ENCODE data around the gene RNF148.

RNF148 gene

GRCh38 chr7:122710916-122711315 is 8.2 kb upstream of the RNF148 start:
- Histone ChIP-seq H2AFZ (no peak overlapping the region), H3K79me2 (no peaks in the 10 kb centered on the region), H3K4me3 (ENCODE audit: low read depth, low read length) (no peak overlapping the region), H3K27me3 (ENCODE audit: control insufficient read depth, insufficient read depth, low read length) (no peaks in the 10 kb centered on the region), H3K36me3 (ENCODE audit: control insufficient read depth, insufficient read depth, low read length) (no peaks in the 10 kb centered on the region), H3K9ac (no peak overlapping the region), H3K4me2 (ENCODE audit: low read length) (no peak overlapping the region), H3K9me3 (ENCODE audit: control insufficient read depth, low read length) (no peaks in the 10 kb centered on the region), H3K27ac (no peak overlapping the region), H3K4me1 (no peaks in the 10 kb centered on the region)
- TF ChIP-seq, protein P1, sequence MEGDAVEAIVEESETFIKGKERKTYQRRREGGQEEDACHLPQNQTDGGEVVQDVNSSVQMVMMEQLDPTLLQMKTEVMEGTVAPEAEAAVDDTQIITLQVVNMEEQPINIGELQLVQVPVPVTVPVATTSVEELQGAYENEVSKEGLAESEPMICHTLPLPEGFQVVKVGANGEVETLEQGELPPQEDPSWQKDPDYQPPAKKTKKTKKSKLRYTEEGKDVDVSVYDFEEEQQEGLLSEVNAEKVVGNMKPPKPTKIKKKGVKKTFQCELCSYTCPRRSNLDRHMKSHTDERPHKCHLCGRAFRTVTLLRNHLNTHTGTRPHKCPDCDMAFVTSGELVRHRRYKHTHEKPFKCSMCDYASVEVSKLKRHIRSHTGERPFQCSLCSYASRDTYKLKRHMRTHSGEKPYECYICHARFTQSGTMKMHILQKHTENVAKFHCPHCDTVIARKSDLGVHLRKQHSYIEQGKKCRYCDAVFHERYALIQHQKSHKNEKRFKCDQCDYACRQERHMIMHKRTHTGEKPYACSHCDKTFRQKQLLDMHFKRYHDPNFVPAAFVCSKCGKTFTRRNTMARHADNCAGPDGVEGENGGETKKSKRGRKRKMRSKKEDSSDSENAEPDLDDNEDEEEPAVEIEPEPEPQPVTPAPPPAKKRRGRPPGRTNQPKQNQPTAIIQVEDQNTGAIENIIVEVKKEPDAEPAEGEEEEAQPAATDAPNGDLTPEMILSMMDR (IDR thresholded peaks at IDR 0.05): no peak

DNA sequence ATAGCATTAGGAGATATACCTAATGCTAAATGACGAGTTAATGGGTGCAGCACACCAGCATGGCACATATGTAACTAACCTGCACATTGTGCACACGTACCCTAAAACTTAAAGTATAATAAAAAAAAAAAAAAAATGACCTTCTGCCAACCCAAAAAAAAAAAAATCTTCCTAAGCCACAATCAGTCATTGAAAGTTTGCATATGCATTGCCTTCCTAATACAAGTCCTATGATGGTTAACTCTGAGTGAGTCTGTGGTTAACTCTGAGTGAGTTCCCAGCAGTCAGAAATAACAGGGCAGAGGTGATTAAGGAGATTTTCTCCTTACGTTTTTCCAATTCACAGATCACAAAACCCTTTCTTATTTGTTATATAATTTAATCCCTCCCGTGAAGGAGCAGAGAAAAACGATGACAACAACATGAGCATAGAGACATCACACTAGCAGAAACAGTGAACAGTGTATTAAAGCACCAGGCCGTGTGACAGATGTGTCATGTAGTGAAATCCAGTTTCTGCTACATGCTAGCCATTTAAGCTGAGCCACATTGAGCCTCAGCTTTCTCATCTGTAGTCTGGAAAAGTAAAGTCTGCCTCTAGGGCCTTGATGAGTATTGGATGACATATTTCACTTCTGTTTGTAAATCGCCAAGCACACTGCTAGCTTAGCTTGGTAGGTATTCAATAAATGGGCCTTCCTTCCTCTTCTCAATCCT is 7.4 kb upstream of the RNF148 start:
- no peaks in the 10 kb centered on the region for H3K9me3 ChIP-seq (ENCODE audit: control insufficient read depth, low read length)
- H3K4me1 ChIP-seq: no peaks in the 10 kb centered on the region
- no peaks in the 10 kb centered on the region for H3K27me3 ChIP-seq (ENCODE audit: control insufficient read depth, insufficient read depth, low read length)
- TF ChIP-seq, protein P1 (IDR thresholded peaks at IDR 0.05): no peak
- H3K27ac ChIP-seq: no peak overlapping the region
- no peak overlapping the region for H2AFZ ChIP-seq
- no peak overlapping the region for H3K9ac ChIP-seq
- H3K4me3 ChIP-seq (ENCODE audit: low read depth, low read length): no peak overlapping the region
- no peak overlapping the region for H3K4me2 ChIP-seq (ENCODE audit: low read length)
- no peaks in the 10 kb centered on the region for H3K36me3 ChIP-seq (ENCODE audit: control insufficient read depth, insufficient read depth, low read length)
- no peaks in the 10 kb centered on the region for H3K79me2 ChIP-seq

GRCh38 chr7:122706836-122707235 is 4.1 kb upstream of the RNF148 start:
- no peak overlapping the region for H3K9ac ChIP-seq
- H3K36me3 ChIP-seq (ENCODE audit: control insufficient read depth, insufficient read depth, low read length): no peaks in the 10 kb centered on the region
- no peak overlapping the region for H3K4me3 ChIP-seq (ENCODE audit: low read depth, low read length)
- no peaks in the 10 kb centered on the region for H3K79me2 ChIP-seq
- TF ChIP-seq, protein P1 (IDR thresholded peaks at IDR 0.05): no peak
- no peaks in the 10 kb centered on the region for H3K4me1 ChIP-seq
- H3K27me3 ChIP-seq (ENCODE audit: control insufficient read depth, insufficient read depth, low read length): no peaks in the 10 kb centered on the region
- no peak overlapping the region for H3K4me2 ChIP-seq (ENCODE audit: low read length)
- H2AFZ ChIP-seq: no peak overlapping the region
- H3K9me3 ChIP-seq (ENCODE audit: control insufficient read depth, low read length): no peaks in the 10 kb centered on the region
- no peak overlapping the region for H3K27ac ChIP-seq

DNA sequence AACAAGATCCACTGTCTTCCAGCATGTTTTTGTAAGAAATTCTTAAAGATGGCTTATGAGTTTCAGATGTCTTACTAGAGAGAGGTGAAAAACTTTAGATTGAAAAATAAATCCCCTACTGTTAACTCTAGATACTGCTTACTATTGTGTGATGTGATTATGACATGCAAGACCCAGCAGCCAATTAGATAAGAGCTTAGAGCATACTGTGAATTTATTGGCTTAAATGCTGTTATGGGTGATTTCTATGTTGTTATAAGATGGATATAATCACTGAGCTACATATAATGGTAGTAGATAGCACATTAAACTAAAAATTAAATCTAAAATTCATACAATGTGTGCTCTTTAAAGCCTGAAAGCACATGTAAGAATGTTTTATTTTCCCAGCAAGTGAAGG is 3.7 kb downstream of the RNF148 start, which contains the start of gene RNF133:
Gene RNF133 (minus strand): TSS at position 101 of the 400 bp plus-strand sequence. CDS start 199 bp downstream, outside the sequence.
- H3K4me2 ChIP-seq (ENCODE audit: low read length): no peak within 1 kb of the TSS
- no peak within 1 kb of the TSS for H3K9ac ChIP-seq
- H2AFZ ChIP-seq: no peak within 1 kb of the TSS
- H3K27me3 ChIP-seq (ENCODE audit: control insufficient read depth, insufficient read depth, low read length): no peaks in the 10 kb centered on the region
- H3K27ac ChIP-seq: no peak within 1 kb of the TSS
- no peaks in the 10 kb centered on the region for H3K9me3 ChIP-seq (ENCODE audit: control insufficient read depth, low read length)
- no peaks in the 10 kb centered on the region for H3K4me1 ChIP-seq
- no peaks in the 10 kb centered on the region for H3K79me2 ChIP-seq
- TF ChIP-seq, protein P1 (IDR thresholded peaks at IDR 0.05): no peak
- no peak within 1 kb of the TSS for H3K4me3 ChIP-seq (ENCODE audit: low read depth, low read length)
- H3K36me3 ChIP-seq (ENCODE audit: control insufficient read depth, insufficient read depth, low read length): no peaks in the 10 kb centered on the region

- Histone ChIP-seq H3K27ac (no peak overlapping the region), H3K36me3 (ENCODE audit: control insufficient read depth, insufficient read depth, low read length) (no peaks in the 10 kb centered on the region), H3K9me3 (ENCODE audit: control insufficient read depth, low read length) (no peaks in the 10 kb centered on the region), H3K4me1 (no peaks in the 10 kb centered on the region), H3K4me3 (ENCODE audit: low read depth, low read length) (no peak overlapping the region), H2AFZ (no peak overlapping the region), H3K27me3 (ENCODE audit: control insufficient read depth, insufficient read depth, low read length) (no peaks in the 10 kb centered on the region), H3K79me2 (no peaks in the 10 kb centered on the region), H3K9ac (no peak overlapping the region), H3K4me2 (ENCODE audit: low read length) (no peak overlapping the region)
- TF ChIP-seq, protein P1 (IDR thresholded peaks at IDR 0.05): no peak
These were observed 6.9 kb downstream of the RNF148 start for GRCh38 chr7:122695816-122696215.

Measured in parathyroid adenoma (tissue), 2 donors.